Adrenal gland (tissue), 12 donors: Measurements from ENCODE around the gene TMEM130. TPM values are rescaled to one million over a fixed set of nuclear protein-coding genes. Genes with fewer than 3 reads are reported as not detected.

ENCODE experiments used
- DNase-seq, 7 donors: peaks; one replicate each; pipeline ENCODE4 v3.0.0-alpha.2; 2019 to 2020
- H3K27ac ChIP-seq, 5 donors: fragments of 200-600 bp; sonication (generic) in 4 of 5; 1 replicate in 3 of 5; 2 replicates in 2 of 5; pipeline versions ENCODE4 v1.5.1 to v1.8.0; 2016 to 2020; ENCODE audit warnings: mild to moderate bottlenecking in 1 of 5
- H3K27me3 ChIP-seq: fragments of 200-600 bp; 2 replicates; pipeline ENCODE4 v1.8.0; 2021
- H3K36me3 ChIP-seq, 2 donors: fragments of 200-600 bp; replicated peaks in 1 of 2; 1 replicate in 1 of 2; 2 replicates in 1 of 2; pipeline versions ENCODE4 v1.5.1 to v1.8.0; 2018 to 2022
- H3K4me1 ChIP-seq, 2 donors: fragments of 200-600 bp; replicated peaks in 1 of 2; 1 replicate in 1 of 2; 2 replicates in 1 of 2; pipeline versions ENCODE4 v1.5.1 to v1.8.0; 2018 to 2021
- H3K4me3 ChIP-seq, 4 donors: fragments of 200-600 bp; sonication (generic) in 3 of 4; one replicate each; pipeline ENCODE4 v1.5.1; 2016 to 2018
- H3K9me3 ChIP-seq, 3 donors: fragments of 200-600 bp; sonication (generic) in 1 of 3; replicated peaks in 1 of 3; 1 replicate in 2 of 3; 2 replicates in 1 of 3; pipeline versions ENCODE4 v1.5.1 to v1.8.0; 2016 to 2021
- POLR2A ChIP-seq, 2 donors: fragments of 450-650 bp; IDR thresholded peaks; one replicate each; pipeline ENCODE4 v1.6.1; 2017; ENCODE audit warnings: antibody characterized with exemption in 2 of 2, mild to moderate bottlenecking in 2 of 2, moderate library complexity in 1 of 2
- WGBS, 4 donors: extraction: QIAGEN DNeasy Blood & Tissue Kit in 2 of 4; methylation state at CpG; one replicate each; pipeline versions ENCODE4 v1.1.5 to v1.1.7; 2013 to 2017; 5-methylcytosine and 5-hydroxymethylcytosine counted together
- intact Hi-C, 2 donors: fragments of 100-400 bp; cut with DNase I; formaldehyde crosslinking; loops; one replicate each; pipeline versions ENCODE4 v1.14.1 to v1.15.0; 2022 to 2023
- polyA plus RNA-seq, 3 donors: library from polyadenylated mRNA; stranded (reverse); fragments of 200-250 nt in 2 of 3; fragments of 350-450 nt in 1 of 3; fragmentation: Illumina TruSeq in 1 of 3; extraction: RNeasy Lipid Tissue Mini Kit (QIAGEN cat#74804) in 1 of 3; gene quantifications; one replicate each; pipeline ENCODE4 v1.2.3, GENCODE V29; 2013 to 2014
- total RNA-seq, 9 donors: library from RNA; depleted of rRNA in 4 of 9; stranded (reverse); fragments of >200 nt in 4 of 9; fragments of 120-200 nt in 1 of 9; fragmentation: NEBNext Ultra II Directional in 1 of 9; extraction: Animal tissue kit (Norgen Biotek cat#: 25700) in 1 of 9; gene quantifications; one replicate each; pipeline versions ENCODE4 v1.1.0 to v1.2.4, GENCODE V29; 2013 to 2023
- TF ChIP-seq, protein P1 (sequence below), 6 experiments: fragments of 450-650 bp in 4 of 6; fragments of 200-600 bp in 2 of 6; sonication (generic) in 1 of 6; IDR thresholded peaks; 1 replicate in 5 of 6; 2 replicates in 1 of 6; pipeline versions ENCODE4 v1.5.1 to v1.8.0; 2016 to 2021; ENCODE audit warnings: antibody characterized with exemption in 6 of 6, mild to moderate bottlenecking in 2 of 6, moderate library complexity in 1 of 6
- donor health status: healthy with polysubstance abuse.
- donor health status: Bipolar disorder and iron deficiency.
- donor health status: DM: yes; HTN: yes; CAD: no.
- donor health status: DM: no; HTN: no; CAD: no.
- donor health status: DM: no; HTN: no; CAD: no.
- donor health status: DM: yes; HTN: yes; CAD: no.

Gene TMEM130
- total and polyA plus RNA-seq, 12 donors: 0.65 to 38.5 (median 12.2) TPM; not detected in 2

- Histone ChIP-seq H3K4me3 (no peak overlapping the region), H3K9me3 (no peaks in the 10 kb centered on the region), H3K27me3 (no peaks in the 10 kb centered on the region), H3K4me1 (peaks cover 4 to 7% of the 10 kb centered on the region in 2 donors), H3K27ac (no peak overlapping the region), H3K36me3 (no peaks in the 10 kb centered on the region)
- WGBS, 4 donors: 79 to 85% (median 83%) methylated on average over 1 of the region's 1 CpG
- intact Hi-C loops: no loop called here
- TF ChIP-seq POLR2A (IDR thresholded peaks at IDR 0.05): no peak
- TF ChIP-seq, protein P1, sequence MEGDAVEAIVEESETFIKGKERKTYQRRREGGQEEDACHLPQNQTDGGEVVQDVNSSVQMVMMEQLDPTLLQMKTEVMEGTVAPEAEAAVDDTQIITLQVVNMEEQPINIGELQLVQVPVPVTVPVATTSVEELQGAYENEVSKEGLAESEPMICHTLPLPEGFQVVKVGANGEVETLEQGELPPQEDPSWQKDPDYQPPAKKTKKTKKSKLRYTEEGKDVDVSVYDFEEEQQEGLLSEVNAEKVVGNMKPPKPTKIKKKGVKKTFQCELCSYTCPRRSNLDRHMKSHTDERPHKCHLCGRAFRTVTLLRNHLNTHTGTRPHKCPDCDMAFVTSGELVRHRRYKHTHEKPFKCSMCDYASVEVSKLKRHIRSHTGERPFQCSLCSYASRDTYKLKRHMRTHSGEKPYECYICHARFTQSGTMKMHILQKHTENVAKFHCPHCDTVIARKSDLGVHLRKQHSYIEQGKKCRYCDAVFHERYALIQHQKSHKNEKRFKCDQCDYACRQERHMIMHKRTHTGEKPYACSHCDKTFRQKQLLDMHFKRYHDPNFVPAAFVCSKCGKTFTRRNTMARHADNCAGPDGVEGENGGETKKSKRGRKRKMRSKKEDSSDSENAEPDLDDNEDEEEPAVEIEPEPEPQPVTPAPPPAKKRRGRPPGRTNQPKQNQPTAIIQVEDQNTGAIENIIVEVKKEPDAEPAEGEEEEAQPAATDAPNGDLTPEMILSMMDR (IDR thresholded peaks at IDR 0.05): no peak
- no peak for DNase-seq
Observed at GRCh38 chr7:98821348-98821747, 48.5 kb downstream of the TMEM130 start.

GRCh38 chr7:98816967-98817710, 52.7 kb downstream of the TMEM130 start:
- H3K4me1 ChIP-seq: peaks cover 0 to 4% of the 10 kb centered on the region in 2 donors
- no peaks in the 10 kb centered on the region for H3K36me3 ChIP-seq
- TF ChIP-seq POLR2A (IDR thresholded peaks at IDR 0.05): no peak
- TF ChIP-seq, protein P1 (IDR thresholded peaks at IDR 0.05): no peak
- WGBS, 4 donors: 83 to 89% (median 86%) methylated on average over 3 of the region's 3 CpGs
- no peak overlapping the region for H3K4me3 ChIP-seq
- H3K9me3 ChIP-seq: no peaks in the 10 kb centered on the region
- intact Hi-C loops: no loop called here
- DNase-seq: no peak
- no peaks in the 10 kb centered on the region for H3K27me3 ChIP-seq
- no peak overlapping the region for H3K27ac ChIP-seq

- no peaks in the 10 kb centered on the region for H3K36me3 ChIP-seq
- intact Hi-C loops: no loop called here
- H3K4me3 ChIP-seq: no peak overlapping the region
- 59 to 72% (median 63%) methylated on average over 2 to 4 of the region's 4 CpGs for WGBS, 4 donors
- H3K27ac ChIP-seq: no peak overlapping the region
- no peak for DNase-seq
- H3K4me1 ChIP-seq: no peaks in the 10 kb centered on the region
- no peaks in the 10 kb centered on the region for H3K9me3 ChIP-seq
- no peak for TF ChIP-seq POLR2A (IDR thresholded peaks at IDR 0.05)
- TF ChIP-seq, protein P1 (IDR thresholded peaks at IDR 0.05): no peak
- no peaks in the 10 kb centered on the region for H3K27me3 ChIP-seq
Observed at GRCh38 chr7:98816241-98816640, 53.6 kb downstream of the TMEM130 start.

DNA sequence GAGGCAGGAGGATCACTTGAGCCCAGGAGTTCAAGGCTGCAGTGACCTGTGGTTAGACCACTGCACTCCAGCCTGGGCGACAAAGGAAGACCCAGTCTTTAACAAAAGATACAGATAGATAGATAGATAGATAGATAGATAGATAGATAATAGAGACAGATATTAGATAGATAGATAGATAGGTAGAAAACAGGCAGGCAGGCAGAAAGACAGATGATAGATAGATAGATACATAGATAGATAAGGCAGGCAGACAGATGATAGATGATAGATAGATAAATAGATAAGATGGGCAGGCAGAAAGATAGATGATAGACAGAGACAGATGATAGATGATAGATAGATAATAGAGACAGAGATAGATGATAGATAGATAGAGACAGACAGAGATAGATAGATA, 54.5 kb downstream of the TMEM130 start:
- no peaks in the 10 kb centered on the region for H3K4me1 ChIP-seq
- intact Hi-C loops: no loop called here
- 37 to 86% (median 61%) methylated on average over 1 of the region's 1 CpG for WGBS, 4 donors
- H3K27ac ChIP-seq: no peak overlapping the region
- H3K36me3 ChIP-seq: no peaks in the 10 kb centered on the region
- no peak overlapping the region for H3K4me3 ChIP-seq
- TF ChIP-seq POLR2A (IDR thresholded peaks at IDR 0.05): no peak
- TF ChIP-seq, protein P1 (IDR thresholded peaks at IDR 0.05): no peak
- no peak for DNase-seq
- H3K9me3 ChIP-seq: no peaks in the 10 kb centered on the region
- H3K27me3 ChIP-seq: no peaks in the 10 kb centered on the region
